CD4-positive, CD25-positive, alpha-beta regulatory T cell (primary cell): ENCODE results near the gene ZNRF2. TPM values are rescaled to one million over a fixed set of nuclear protein-coding genes. Genes with fewer than 3 reads are reported as not detected.

Experiments
- ATAC-seq, 2 donors: fragments of 150-1000 bp; cut with Tn5 transposase; one replicate each; pipeline ENCODE4 v1.10.0; 2021; ENCODE audit warnings: low read depth in 2 of 2, moderate number of reproducible peaks in 2 of 2, moderate library complexity in 1 of 2
- DNase-seq, 3 donors: peaks; one replicate each; pipeline versions ENCODE4 v3.0.0 to v3.0.0-alpha.2; 2012 to 2022; ENCODE audit warnings: mixed read lengths in 1 of 3
- H3K27ac ChIP-seq: one replicate; pipeline ENCODE4 v1.7.0; 2013; ENCODE audit warnings: mild to moderate bottlenecking, low read length; ENCODE audit not compliant: insufficient read depth, poor library complexity, severe bottlenecking
- H3K27me3 ChIP-seq: one replicate; pipeline ENCODE4 v1.7.0; 2013; ENCODE audit warnings: low read length; ENCODE audit not compliant: control insufficient read depth, insufficient read depth
- H3K36me3 ChIP-seq: one replicate; pipeline ENCODE4 v1.7.0; 2013; ENCODE audit warnings: mild to moderate bottlenecking, low read length, moderate library complexity; ENCODE audit not compliant: control insufficient read depth, insufficient read depth
- H3K4me1 ChIP-seq: 2 replicates; pipeline ENCODE4 v1.7.0; 2013; ENCODE audit warnings: mild to moderate bottlenecking, low read length; ENCODE audit not compliant: insufficient read depth, control insufficient read depth, poor library complexity, severe bottlenecking
- H3K4me3 ChIP-seq: one replicate; pipeline ENCODE4 v1.7.0; 2013; ENCODE audit warnings: low read depth, mild to moderate bottlenecking, low read length, moderate library complexity
- H3K9me3 ChIP-seq, 2 experiments: 1 replicate in 1 of 2; 2 replicates in 1 of 2; pipeline ENCODE4 v1.7.0; 2013; ENCODE audit warnings: low read length in 2 of 2, mild to moderate bottlenecking in 1 of 2, moderate library complexity in 1 of 2; ENCODE audit not compliant: control insufficient read depth in 2 of 2
- H3K27ac Mint-ChIP-seq, 3 donors: one replicate each; pipeline ENCODE4 v1.8.0; 2020 to 2022; ENCODE audit warnings: mild to moderate bottlenecking in 3 of 3, mixed read lengths in 3 of 3, moderate library complexity in 2 of 3
- H3K27me3 Mint-ChIP-seq: one replicate; pipeline ENCODE4 v1.8.0; 2022; ENCODE audit warnings: mild to moderate bottlenecking, mixed read lengths
- H3K36me3 Mint-ChIP-seq: one replicate; pipeline ENCODE4 v1.8.0; 2020; ENCODE audit warnings: mixed read lengths
- H3K4me1 Mint-ChIP-seq, 4 donors: one replicate each; pipeline ENCODE4 v1.8.0; 2020 to 2022; ENCODE audit warnings: mixed read lengths in 4 of 4, mild to moderate bottlenecking in 1 of 4
- H3K4me3 Mint-ChIP-seq, 4 donors: one replicate each; pipeline ENCODE4 v1.8.0; 2020 to 2022; ENCODE audit warnings: mild to moderate bottlenecking in 4 of 4, mixed read lengths in 4 of 4, moderate library complexity in 3 of 4
- H3K9me3 Mint-ChIP-seq, 7 donors: one replicate each; pipeline ENCODE4 v1.8.0; 2020 to 2022; ENCODE audit warnings: mixed read lengths in 7 of 7, mild to moderate bottlenecking in 3 of 7, moderate library complexity in 2 of 7
- polyA plus RNA-seq, 4 donors: library from polyadenylated mRNA; unstranded; fragments of 300-500 nt; fragmentation: Illumina TruSeq; gene quantifications; one replicate each; pipeline ENCODE4 v1.2.3, GENCODE V29; 2021
- total RNA-seq: library from RNA; stranded (reverse); gene quantifications from one replicate; pipeline ENCODE4 v1.2.3, GENCODE V29; 2022

Gene ZNRF2
- total and polyA plus RNA-seq, 5 donors from 2014 or later: 2.1 to 53.1 (median 6.1) TPM

- peak overlapping the region in 1 of 3 donors; percentile 10 for H3K27ac Mint-ChIP-seq
- H3K4me3 ChIP-seq: peak overlapping the region; percentile 42
- H3K27me3 Mint-ChIP-seq: no peaks in the 10 kb centered on the region
- H3K36me3 Mint-ChIP-seq: no peaks in the 10 kb centered on the region
- H3K4me1 ChIP-seq: peaks cover 59% of the 10 kb centered on the region
- H3K4me3 Mint-ChIP-seq: no peak overlapping the region
- no peaks in the 10 kb centered on the region for H3K9me3 Mint-ChIP-seq
- DNase-seq (no peak), ATAC-seq (no peak)
- no peak overlapping the region for H3K27ac ChIP-seq
- H3K27me3 ChIP-seq: no peaks in the 10 kb centered on the region
- H3K9me3 ChIP-seq: no peaks in the 10 kb centered on the region
- H3K4me1 Mint-ChIP-seq: peaks cover 55 to 89% (median 71%) of the 10 kb centered on the region in 4 donors
- H3K36me3 ChIP-seq: no peaks in the 10 kb centered on the region
Observed at GRCh38 chr7:30303312-30304039, 19.1 kb downstream of the ZNRF2 start.

- H3K27ac ChIP-seq: no peak overlapping the region
- DNase-seq: no peak
- Mint-ChIP-seq H3K36me3 (no peaks in the 10 kb centered on the region), H3K4me3 (peak overlapping the region in 3 of 4 donors; percentile 15 to 41 (median 34)), H3K27ac (peak overlapping the region in 2 of 3 donors; percentile 10 to 93), H3K4me1 (peaks cover 56 to 85% (median 67%) of the 10 kb centered on the region in 4 donors), H3K27me3 (no peaks in the 10 kb centered on the region), H3K9me3 (no peaks in the 10 kb centered on the region)
- H3K9me3 ChIP-seq: no peaks in the 10 kb centered on the region
- peaks cover 62% of the 10 kb centered on the region for H3K4me1 ChIP-seq
- no peaks in the 10 kb centered on the region for H3K36me3 ChIP-seq
- peak overlapping the region; percentile 42 for H3K4me3 ChIP-seq
- no peaks in the 10 kb centered on the region for H3K27me3 ChIP-seq
- ATAC-seq: no peak
Observed at GRCh38 chr7:30304177-30304884, 19.9 kb downstream of the ZNRF2 start.

- peak overlapping the region; percentile 26 to 70 (median 42) for H3K4me3 Mint-ChIP-seq
- peak overlapping the region in 1 of 3 donors; percentile 84 for H3K27ac Mint-ChIP-seq
- Histone ChIP-seq H3K4me3 (peak overlapping the region; percentile 40), H3K4me1 (peaks cover 73% of the 10 kb centered on the region), H3K27me3 (no peaks in the 10 kb centered on the region), H3K27ac (no peak overlapping the region), H3K9me3 (no peaks in the 10 kb centered on the region), H3K36me3 (no peaks in the 10 kb centered on the region)
- H3K36me3 Mint-ChIP-seq: no peaks in the 10 kb centered on the region
- ATAC-seq (peak in 1 of 2 donors; percentile 34), DNase-seq (no peak)
- H3K4me1 Mint-ChIP-seq: peaks cover 67 to 88% (median 73%) of the 10 kb centered on the region in 4 donors
- no peaks in the 10 kb centered on the region for H3K9me3 Mint-ChIP-seq
- no peaks in the 10 kb centered on the region for H3K27me3 Mint-ChIP-seq
Observed at GRCh38 chr7:30306976-30307375, 22.6 kb downstream of the ZNRF2 start.

GRCh38 chr7:30308389-30308788 is 24.0 kb downstream of the ZNRF2 start:
- H3K4me3 Mint-ChIP-seq: peak overlapping the region in 1 of 4 donors; percentile 70
- Histone ChIP-seq H3K9me3 (no peaks in the 10 kb centered on the region), H3K27ac (no peak overlapping the region), H3K4me1 (peaks cover 75% of the 10 kb centered on the region), H3K36me3 (no peaks in the 10 kb centered on the region), H3K4me3 (peak overlapping the region; percentile 13), H3K27me3 (no peaks in the 10 kb centered on the region)
- no peaks in the 10 kb centered on the region for H3K36me3 Mint-ChIP-seq
- no peaks in the 10 kb centered on the region for H3K9me3 Mint-ChIP-seq
- H3K27ac Mint-ChIP-seq: no peak overlapping the region
- no peaks in the 10 kb centered on the region for H3K27me3 Mint-ChIP-seq
- ATAC-seq: no peak
- DNase-seq: peak in 1 of 3 donors; percentile 26
- peaks cover 72 to 85% (median 77%) of the 10 kb centered on the region in 4 donors for H3K4me1 Mint-ChIP-seq

GRCh38 chr7:30309302-30309701 is 24.9 kb downstream of the ZNRF2 start:
- peak overlapping the region; percentile 4 for H3K4me3 ChIP-seq
- H3K36me3 ChIP-seq: no peaks in the 10 kb centered on the region
- H3K27me3 ChIP-seq: no peaks in the 10 kb centered on the region
- Mint-ChIP-seq H3K27ac (no peak overlapping the region), H3K36me3 (no peaks in the 10 kb centered on the region), H3K4me1 (peaks cover 69 to 82% (median 78%) of the 10 kb centered on the region in 4 donors), H3K4me3 (peak overlapping the region in 2 of 4 donors; percentile 4 to 21), H3K9me3 (no peaks in the 10 kb centered on the region), H3K27me3 (no peaks in the 10 kb centered on the region)
- ATAC-seq (no peak), DNase-seq (no peak)
- no peaks in the 10 kb centered on the region for H3K9me3 ChIP-seq
- peaks cover 67% of the 10 kb centered on the region for H3K4me1 ChIP-seq
- no peak overlapping the region for H3K27ac ChIP-seq

- peaks cover 61% of the 10 kb centered on the region for H3K4me1 ChIP-seq
- no peak for ATAC-seq
- no peaks in the 10 kb centered on the region for H3K9me3 ChIP-seq
- H3K4me3 ChIP-seq: peak overlapping the region; percentile 10
- H3K36me3 ChIP-seq: no peaks in the 10 kb centered on the region
- H3K4me3 Mint-ChIP-seq: peak overlapping the region in 3 of 4 donors; percentile 4 to 46 (median 24)
- no peaks in the 10 kb centered on the region for H3K27me3 ChIP-seq
- no peaks in the 10 kb centered on the region for H3K27me3 Mint-ChIP-seq
- H3K4me1 Mint-ChIP-seq: peaks cover 68 to 83% (median 76%) of the 10 kb centered on the region in 4 donors
- no peak overlapping the region for H3K27ac ChIP-seq
- H3K36me3 Mint-ChIP-seq: no peaks in the 10 kb centered on the region
- peak overlapping the region in 1 of 3 donors; percentile 70 for H3K27ac Mint-ChIP-seq
- DNase-seq: no peak
- no peaks in the 10 kb centered on the region for H3K9me3 Mint-ChIP-seq
Observed at GRCh38 chr7:30309842-30310435, 25.5 kb downstream of the ZNRF2 start.

- DNase-seq: no peak
- peaks cover 66 to 76% (median 73%) of the 10 kb centered on the region in 4 donors for H3K4me1 Mint-ChIP-seq
Observed at GRCh38 chr7:30310674-30311362, 26.4 kb downstream of the ZNRF2 start.

More at GRCh38 chr7:30310674-30311362, 26.4 kb downstream of the ZNRF2 start:
- no peaks in the 10 kb centered on the region for H3K36me3 Mint-ChIP-seq
- Histone ChIP-seq H3K27me3 (no peaks in the 10 kb centered on the region), H3K4me1 (peaks cover 59% of the 10 kb centered on the region), H3K4me3 (no peak overlapping the region), H3K36me3 (no peaks in the 10 kb centered on the region), H3K9me3 (no peaks in the 10 kb centered on the region), H3K27ac (no peak overlapping the region)
- no peaks in the 10 kb centered on the region for H3K9me3 Mint-ChIP-seq
- H3K4me3 Mint-ChIP-seq: peak overlapping the region in 1 of 4 donors; percentile 64
- H3K27ac Mint-ChIP-seq: peak overlapping the region in 1 of 3 donors; percentile 27
- H3K27me3 Mint-ChIP-seq: no peaks in the 10 kb centered on the region
- ATAC-seq: no peak
